Esophagus muscularis mucosa (tissue), 4 donors: ENCODE measurements around the gene DDA1. TPM values are rescaled to one million over a fixed set of nuclear protein-coding genes. Genes with fewer than 3 reads are reported as not detected.

Source experiments
- DNase-seq: peaks from one replicate; pipeline ENCODE4 v3.0.0-alpha.2; 2017; ENCODE audit errors: extremely low spot score
- H3K27ac ChIP-seq, 4 donors: fragments of 200-600 bp; sonication (generic); replicated peaks in 1 of 4; 1 replicate in 3 of 4; 2 replicates in 1 of 4; pipeline ENCODE4 v1.5.1; 2016 to 2019; ENCODE audit warnings: mild to moderate bottlenecking in 1 of 4
- H3K27me3 ChIP-seq, 4 donors: fragments of 200-600 bp; sonication (generic); one replicate each; pipeline versions ENCODE4 v1.5.1 to v1.6.0; 2016 to 2019
- H3K36me3 ChIP-seq, 4 donors: fragments of 200-600 bp; sonication (generic); one replicate each; pipeline ENCODE4 v1.5.1; 2016 to 2019
- H3K4me1 ChIP-seq, 4 donors: fragments of 200-600 bp; sonication (generic); one replicate each; pipeline ENCODE4 v1.5.1; 2016 to 2019
- H3K4me3 ChIP-seq, 4 donors: fragments of 200-600 bp; sonication (generic); 1 replicate in 2 of 4; 2 replicates in 2 of 4; pipeline ENCODE4 v1.5.1; 2016 to 2019; ENCODE audit warnings: mild to moderate bottlenecking in 4 of 4, moderate library complexity in 1 of 4
- H3K9me3 ChIP-seq, 4 donors: fragments of 200-600 bp; sonication (generic); 1 replicate in 3 of 4; 2 replicates in 1 of 4; pipeline ENCODE4 v1.5.1; 2016 to 2019
- EP300 ChIP-seq: sonication (generic); formaldehyde crosslinking; IDR thresholded peaks from one replicate; pipeline ENCODE4 v1.6.1; 2017; ENCODE audit warnings: antibody characterized with exemption
- POLR2A ChIP-seq: fragments of 450-650 bp; IDR thresholded peaks from one replicate; pipeline ENCODE4 v1.6.1; 2017; ENCODE audit warnings: antibody characterized with exemption, moderate library complexity, mild to moderate bottlenecking, low read depth
- POLR2AphosphoS5 ChIP-seq, 2 donors: sonication (generic); formaldehyde crosslinking; IDR thresholded peaks; one replicate each; pipeline ENCODE4 v1.6.1; 2017; ENCODE audit warnings: antibody characterized with exemption in 2 of 2
- WGBS: methylation state at CpG from one replicate; pipeline ENCODE4 v1.1.5; 2018; 5-methylcytosine and 5-hydroxymethylcytosine counted together
- intact Hi-C: fragments of 100-400 bp; cut with DNase I; formaldehyde crosslinking; loops from one replicate; pipeline ENCODE4 v1.15.1; 2023
- total RNA-seq, 4 donors: library from RNA; depleted of rRNA; stranded (reverse); fragments of >200 nt; gene quantifications; one replicate each; pipeline versions ENCODE4 v1.1.0 to v1.2.1, GENCODE V29; 2016
- TF ChIP-seq, protein P1 (sequence below), 3 experiments: fragments of 200-600 bp in 2 of 3; fragments of 450-650 bp in 1 of 3; sonication (generic) in 2 of 3; IDR thresholded peaks; one replicate each; pipeline ENCODE4 v1.5.1; 2017 to 2019; ENCODE audit warnings: antibody characterized with exemption in 3 of 3, mild to moderate bottlenecking in 2 of 3, moderate library complexity in 1 of 3

The DDA1 gene
- total RNA-seq, 4 donors from 2014 or later, result 12.0 to 25.4 (median 20.9) TPM

DNA sequence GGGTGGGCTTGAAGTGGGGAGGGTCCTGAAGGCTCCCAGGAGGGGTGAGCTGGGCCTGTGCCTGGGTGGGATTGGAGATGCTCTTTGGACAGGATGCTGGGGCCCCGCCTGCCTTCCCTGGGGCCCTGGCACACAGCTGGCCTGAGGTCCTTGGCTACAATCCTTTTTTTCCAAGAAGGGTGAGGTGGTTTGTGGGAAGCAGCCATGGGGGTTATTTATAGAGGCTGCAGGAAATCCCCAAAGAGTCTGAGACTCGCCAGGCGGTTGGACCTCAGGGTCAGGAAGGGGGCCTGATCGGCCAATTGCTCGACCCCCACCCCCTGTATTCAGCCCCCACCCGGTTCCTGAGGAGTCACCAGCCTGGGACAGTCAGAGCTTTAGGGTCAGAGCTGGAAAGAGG lies 38.0 kb downstream of the DDA1 start:
- H3K27ac ChIP-seq, result peak overlapping the region; percentile 38 to 69 (median 50)
- H3K27me3 ChIP-seq, result peaks cover 0 to 34% (median 0%) of the 10 kb centered on the region in 4 donors
- WGBS, result 23% methylated on average over 6 of the region's 6 CpGs
- intact Hi-C loops, result loop anchor here (2.0 to 5.0 kb wide), 2 partner anchors 39 to 120 kb away; no protein-coding TSS in a partner anchor
- H3K36me3 ChIP-seq, result peaks cover 0 to 3% (median under 1%) of the 10 kb centered on the region in 4 donors
- no peak for DNase-seq
- TF ChIP-seq POLR2AphosphoS5 (IDR thresholded peaks at IDR 0.05) (no peak), EP300 (no peak), POLR2A (no peak)
- TF ChIP-seq, protein P1, sequence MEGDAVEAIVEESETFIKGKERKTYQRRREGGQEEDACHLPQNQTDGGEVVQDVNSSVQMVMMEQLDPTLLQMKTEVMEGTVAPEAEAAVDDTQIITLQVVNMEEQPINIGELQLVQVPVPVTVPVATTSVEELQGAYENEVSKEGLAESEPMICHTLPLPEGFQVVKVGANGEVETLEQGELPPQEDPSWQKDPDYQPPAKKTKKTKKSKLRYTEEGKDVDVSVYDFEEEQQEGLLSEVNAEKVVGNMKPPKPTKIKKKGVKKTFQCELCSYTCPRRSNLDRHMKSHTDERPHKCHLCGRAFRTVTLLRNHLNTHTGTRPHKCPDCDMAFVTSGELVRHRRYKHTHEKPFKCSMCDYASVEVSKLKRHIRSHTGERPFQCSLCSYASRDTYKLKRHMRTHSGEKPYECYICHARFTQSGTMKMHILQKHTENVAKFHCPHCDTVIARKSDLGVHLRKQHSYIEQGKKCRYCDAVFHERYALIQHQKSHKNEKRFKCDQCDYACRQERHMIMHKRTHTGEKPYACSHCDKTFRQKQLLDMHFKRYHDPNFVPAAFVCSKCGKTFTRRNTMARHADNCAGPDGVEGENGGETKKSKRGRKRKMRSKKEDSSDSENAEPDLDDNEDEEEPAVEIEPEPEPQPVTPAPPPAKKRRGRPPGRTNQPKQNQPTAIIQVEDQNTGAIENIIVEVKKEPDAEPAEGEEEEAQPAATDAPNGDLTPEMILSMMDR (IDR thresholded peaks at IDR 0.05), result no peak
- H3K9me3 ChIP-seq, result no peaks in the 10 kb centered on the region
- H3K4me3 ChIP-seq, result no peak overlapping the region
- H3K4me1 ChIP-seq, result peaks cover 28 to 44% (median 37%) of the 10 kb centered on the region in 4 donors

DNA sequence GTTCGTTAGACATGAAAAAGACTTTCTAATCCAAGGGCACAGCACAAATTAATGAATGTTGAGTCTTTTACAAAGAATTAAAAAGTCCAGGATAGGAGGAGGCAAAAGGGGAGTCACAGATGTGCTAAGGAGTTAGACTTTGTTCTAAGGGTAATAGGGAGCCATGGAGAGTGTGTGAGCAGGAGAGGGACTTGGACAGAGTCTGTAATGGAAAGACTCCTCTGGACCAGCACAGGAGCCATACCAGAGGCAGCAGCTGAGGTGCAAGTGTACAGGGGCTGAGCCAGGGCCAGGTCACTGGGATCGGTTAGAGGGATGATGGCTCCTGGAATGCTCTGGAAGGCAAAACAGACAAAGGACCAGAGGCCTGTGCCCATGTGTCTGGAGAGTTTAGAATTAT lies 38.5 kb downstream of the DDA1 start:
- peaks cover 31 to 47% (median 40%) of the 10 kb centered on the region in 4 donors for H3K4me1 ChIP-seq
- peak overlapping the region; percentile 38 to 69 (median 50) for H3K27ac ChIP-seq
- TF ChIP-seq EP300, result no peak
- no peak for TF ChIP-seq POLR2AphosphoS5 (IDR thresholded peaks at IDR 0.05)
- no peaks in the 10 kb centered on the region for H3K36me3 ChIP-seq
- peaks cover 0 to 39% (median 0%) of the 10 kb centered on the region in 4 donors for H3K27me3 ChIP-seq
- no peak overlapping the region for H3K4me3 ChIP-seq
- DNase-seq, result no peak
- no peaks in the 10 kb centered on the region for H3K9me3 ChIP-seq
- WGBS, result 65% methylated on average over 2 of the region's 2 CpGs
- intact Hi-C loops, result loop anchor here (2.0 to 5.0 kb wide), 2 partner anchors 39 to 119 kb away; no protein-coding TSS in a partner anchor

DNA sequence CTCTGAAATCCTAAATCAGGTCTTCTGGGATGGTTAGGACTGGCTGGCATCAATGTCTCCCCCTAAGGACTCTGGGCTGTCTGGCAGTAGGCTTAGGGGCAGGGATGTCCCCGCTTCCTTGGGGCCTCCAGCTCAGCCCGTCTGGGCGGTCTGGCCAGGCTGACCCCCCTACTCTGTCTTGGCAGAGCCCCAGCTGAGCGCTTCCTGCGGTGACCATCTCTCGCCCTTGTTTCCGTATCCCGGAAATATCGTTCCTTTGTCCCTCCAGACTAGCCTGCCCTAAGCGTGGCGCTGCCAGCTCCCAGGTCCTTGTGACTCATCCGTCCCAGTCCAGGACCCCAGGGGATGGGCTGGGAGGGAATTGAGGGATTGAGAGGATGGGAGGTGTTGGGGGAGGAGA lies 39.3 kb downstream of the DDA1 start:
- H3K9me3 ChIP-seq, result no peaks in the 10 kb centered on the region
- TF ChIP-seq POLR2AphosphoS5 (IDR thresholded peaks at IDR 0.05) (peak; percentile 49 to 50), EP300 (no peak)
- no peak for DNase-seq
- intact Hi-C loops, result loop anchor here (5.0 kb wide), 1 partner anchor 119 kb away; no protein-coding TSS in a partner anchor
- WGBS, result 20% methylated on average over 1 of the region's 12 CpGs
- H3K4me3 ChIP-seq, result no peak overlapping the region
- peaks cover 36 to 49% (median 44%) of the 10 kb centered on the region in 4 donors for H3K4me1 ChIP-seq
- H3K27ac ChIP-seq, result peak overlapping the region; percentile 31 to 69 (median 50)
- peaks cover 0 to 47% (median 0%) of the 10 kb centered on the region in 4 donors for H3K27me3 ChIP-seq
- H3K36me3 ChIP-seq, result no peaks in the 10 kb centered on the region

DNA sequence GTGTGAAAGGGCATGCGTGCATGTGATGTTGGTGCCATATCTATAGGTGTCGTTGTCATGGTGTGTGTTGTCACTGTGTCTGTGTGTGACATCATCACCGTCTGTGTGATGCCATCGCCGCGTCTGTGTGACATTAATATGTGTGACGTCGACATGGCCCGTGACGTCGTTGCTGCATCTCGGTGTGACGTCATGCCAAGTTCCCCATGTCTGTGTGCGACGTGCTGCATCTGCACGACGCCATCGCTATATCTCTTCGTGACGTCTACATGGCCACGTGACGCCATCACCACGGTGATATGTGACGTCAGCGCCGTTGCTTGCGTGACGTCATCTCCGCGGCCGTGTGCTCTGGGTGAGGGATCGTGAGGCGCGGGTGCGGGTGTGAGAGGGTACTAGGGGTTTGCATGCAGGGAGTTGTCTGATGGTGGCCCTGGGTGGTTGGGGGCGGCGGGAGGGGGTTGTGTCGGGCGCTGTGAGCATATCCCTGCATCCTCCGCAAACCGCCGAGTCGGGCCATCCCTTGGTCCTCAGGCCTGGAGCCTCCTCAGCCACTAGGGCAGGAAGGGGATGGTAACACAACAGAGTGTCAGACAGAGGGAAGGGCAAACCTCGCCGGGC lies 42.6 kb downstream of the DDA1 start:
- intact Hi-C loops, result no loop called here
- Histone ChIP-seq H3K36me3 (no peaks in the 10 kb centered on the region), H3K4me1 (peaks cover 29 to 40% (median 35%) of the 10 kb centered on the region in 4 donors), H3K27ac (no peak overlapping the region), H3K9me3 (no peaks in the 10 kb centered on the region), H3K27me3 (peaks cover 0 to 47% (median 0%) of the 10 kb centered on the region in 4 donors), H3K4me3 (no peak overlapping the region)
- no peak for TF ChIP-seq EP300
- 91% methylated on average over 45 of the region's 45 CpGs for WGBS
- DNase-seq, result no peak

DNA sequence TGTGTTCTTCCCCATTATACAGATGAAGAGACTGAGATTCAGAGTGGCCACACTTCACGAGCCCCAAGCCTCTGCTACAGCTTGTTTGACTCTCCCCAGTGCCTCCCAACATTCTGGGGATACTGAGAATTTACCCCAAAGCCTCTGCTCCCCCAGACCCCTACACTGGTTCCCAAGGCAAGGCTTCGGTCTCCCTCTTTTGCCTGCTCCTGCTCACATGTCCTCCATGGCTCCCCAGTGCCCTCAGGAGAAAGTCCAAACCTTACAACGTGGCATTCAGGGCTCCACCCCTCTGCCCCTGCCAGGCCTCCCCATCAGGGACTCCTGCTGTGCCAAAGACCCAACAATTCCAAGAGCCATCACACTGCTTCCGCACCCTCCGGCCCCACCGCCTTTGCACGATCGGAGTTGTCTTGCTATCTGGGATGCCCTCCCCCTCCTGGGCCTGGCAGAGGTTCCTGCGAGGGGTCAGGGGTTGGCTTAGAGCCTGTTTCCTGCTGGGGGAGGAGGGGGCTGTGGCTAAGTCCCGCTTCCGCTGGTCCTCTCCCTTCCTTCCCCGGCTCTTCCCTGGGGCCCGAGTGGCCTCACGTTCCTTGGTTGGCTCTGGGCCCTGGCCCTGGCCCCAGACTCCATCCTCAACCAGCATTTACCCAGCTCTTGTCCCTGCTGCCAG lies 43.4 kb downstream of the DDA1 start:
- no peak overlapping the region for H3K4me3 ChIP-seq
- no peak overlapping the region for H3K27ac ChIP-seq
- H3K4me1 ChIP-seq, result peaks cover 20 to 35% (median 29%) of the 10 kb centered on the region in 4 donors
- WGBS, result 49% methylated on average over 14 of the region's 14 CpGs
- H3K27me3 ChIP-seq, result peaks cover 0 to 47% (median 0%) of the 10 kb centered on the region in 4 donors
- TF ChIP-seq POLR2A, result no peak
- TF ChIP-seq POLR2AphosphoS5 (IDR thresholded peaks at IDR 0.05), result no peak
- TF ChIP-seq, protein P1 (IDR thresholded peaks at IDR 0.05), result no peak
- no peak for TF ChIP-seq EP300
- no peak for DNase-seq
- intact Hi-C loops, result no loop called here
- H3K36me3 ChIP-seq, result no peaks in the 10 kb centered on the region
- no peaks in the 10 kb centered on the region for H3K9me3 ChIP-seq

DNA sequence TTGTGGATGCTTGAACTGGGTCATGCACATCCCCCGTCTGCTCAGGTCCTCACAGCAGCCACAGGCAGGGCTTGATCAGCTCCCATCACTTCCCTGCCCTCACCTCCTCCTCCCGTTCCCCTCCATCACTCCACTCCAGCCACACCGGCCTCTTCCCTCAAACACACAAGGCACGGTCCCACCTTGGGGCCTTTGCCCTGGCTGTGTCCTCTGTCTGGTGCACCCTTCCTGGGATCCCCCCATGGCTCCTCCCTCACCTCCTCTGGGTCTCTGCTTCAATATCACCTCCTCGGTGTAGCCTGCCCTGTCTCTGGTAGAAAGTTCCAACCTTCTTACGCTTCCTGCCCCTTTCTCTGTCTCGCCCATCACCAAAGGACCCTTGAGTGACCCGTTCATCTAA lies 44.0 kb downstream of the DDA1 start:
- Histone ChIP-seq H3K27ac (no peak overlapping the region), H3K27me3 (peaks cover 0 to 45% (median 0%) of the 10 kb centered on the region in 4 donors), H3K36me3 (no peaks in the 10 kb centered on the region), H3K4me1 (peaks cover 14 to 30% (median 27%) of the 10 kb centered on the region in 4 donors), H3K9me3 (no peaks in the 10 kb centered on the region), H3K4me3 (no peak overlapping the region)
- DNase-seq, result no peak
- WGBS, result 85% methylated on average over 8 of the region's 8 CpGs
- intact Hi-C loops, result no loop called here
- TF ChIP-seq POLR2AphosphoS5 (IDR thresholded peaks at IDR 0.05), result no peak
- TF ChIP-seq, protein P1 (IDR thresholded peaks at IDR 0.05), result no peak
- TF ChIP-seq POLR2A, result no peak
- no peak for TF ChIP-seq EP300
